K562 (cell line): ENCODE measurements around the gene SLC34A3. TPM values are rescaled to one million over a fixed set of nuclear protein-coding genes. Genes with fewer than 3 reads are reported as not detected.
A peak's percentile ranks its signal among the peaks of the same experiment; 100 is the strongest.

Experiments used
- GABPA ChIP-seq: fragments of 200-800 bp; sonication (Bioruptor generic); conservative IDR thresholded peaks from 2 replicates; pipeline ENCODE4 v1.6.1; 2016; ENCODE audit warnings: low read depth, missing genetic modification characterization, missing compliant biosample characterization
- MGA ChIP-seq: fragments of 450-650 bp; IDR thresholded peaks from 2 replicates; pipeline ENCODE4 v1.6.1; 2016; ENCODE audit warnings: mild to moderate bottlenecking, moderate library complexity
- MLLT1 ChIP-seq, 2 experiments: fragments of 450-650 bp; IDR thresholded peaks; 2 replicates each; pipeline ENCODE4 v1.6.1; 2016
- MTA2 ChIP-seq: fragments of 450-650 bp; IDR thresholded peaks from 2 replicates; pipeline ENCODE4 v1.6.1; 2016; ENCODE audit warnings: low read depth
- MXD1 ChIP-seq: fragments of 250-450 bp; sonication (Bioruptor Pico); IDR thresholded peaks from 2 replicates; pipeline ENCODE4 v1.8.0; 2021; ENCODE audit warnings: borderline replicate concordance, mild to moderate bottlenecking, moderate library complexity; ENCODE audit not compliant: poor library complexity, severe bottlenecking
- ZBTB49 ChIP-seq: sonication (generic); formaldehyde crosslinking; IDR thresholded peaks from 2 replicates; pipeline ENCODE4 v1.8.0; 2022; ENCODE audit warnings: missing genetic modification reagents, mild to moderate bottlenecking, borderline replicate concordance
- ZNF511 ChIP-seq: sonication (generic); formaldehyde crosslinking; IDR thresholded peaks from 2 replicates; pipeline ENCODE4 v1.8.0; 2022; ENCODE audit warnings: mild to moderate bottlenecking, missing genetic modification reagents
- polyA plus RNA-seq, 8 experiments: library from polyadenylated mRNA; depleted of rRNA in 4 of 8; stranded (reverse) in 5 of 8; unstranded in 3 of 8; fragments of >200 nt; fragmentation: Nextera tagmentation in 2 of 8; fragmentation: Illumina TruSeq in 1 of 8; extraction: Ambion mirVana in 2 of 8; extraction: Trizol in 1 of 8; gene quantifications; 2 replicates each; pipeline versions ENCODE4 v1.2.1 to v1.2.3, GENCODE V29; 2011 to 2014; ENCODE audit warnings: inconsistent platforms in 1 of 8, missing spikeins in 1 of 8
- total RNA-seq, 7 experiments: library from RNA; depleted of rRNA in 6 of 7; stranded (reverse); fragments of >200 nt in 6 of 7; fragmentation: Illumina TruSeq in 2 of 7; extraction: Trizol in 2 of 7; gene quantifications; 2 replicates each; pipeline versions ENCODE4 v1.2.1 to v1.2.3, GENCODE V29; 2011 to 2021; ENCODE audit warnings: low replicate concordance in 1 of 7

SLC34A3 gene
- total and polyA plus RNA-seq, 9 of the 15 experiments (the other 6 are each of a cell fraction or from before 2014, with no cell fraction given): not detected

GRCh38 chr9:137276473-137277328 lies 46.0 kb downstream of the SLC34A3 start (continued):
- TF ChIP-seq MGA (peak; percentile 84), ZNF511 (CRISPR knock-in tag) (0 out of 2 replicates have a peak, but pooled peaks have one; percentile 62), MTA2 (no peak), MLLT1 (IDR thresholded peaks at IDR 0.05) (peak in 1 of 2 experiments; percentile 11; a peak in 1 of 4 replicates), GABPA (no peak), ZBTB49 (no peak), MXD1 (CRISPR knock-in tag) (peak; percentile 83)
